Endodermal cell (in vitro differentiated cells): Measurements from ENCODE around the gene GIT1. TPM values are rescaled to one million over a fixed set of nuclear protein-coding genes. Genes with fewer than 3 reads are reported as not detected.

ENCODE experiments used
- DNase-seq: peaks from one replicate; pipeline ENCODE4 v3.0.0-alpha.2; 2017
- H3K27ac ChIP-seq: 2 replicates; pipeline ENCODE4 v1.5.1; 2013; ENCODE audit warnings: mild to moderate bottlenecking, low read depth, low read length, moderate library complexity
- H3K27me3 ChIP-seq: 2 replicates; pipeline ENCODE4 v1.6.1; 2013; ENCODE audit warnings: mild to moderate bottlenecking, low read length, moderate library complexity; ENCODE audit not compliant: insufficient read depth, control insufficient read depth, poor library complexity, severe bottlenecking
- H3K36me3 ChIP-seq: 2 replicates; pipeline ENCODE4 v1.7.0; 2013; ENCODE audit warnings: mild to moderate bottlenecking, low read length, moderate library complexity; ENCODE audit not compliant: control insufficient read depth, insufficient read depth
- H3K4me1 ChIP-seq: one replicate; pipeline ENCODE4 v1.7.0; 2013; ENCODE audit warnings: low read length; ENCODE audit not compliant: control insufficient read depth, insufficient read depth
- H3K4me3 ChIP-seq: 2 replicates; pipeline ENCODE4 v1.5.1; 2013; ENCODE audit warnings: mild to moderate bottlenecking, low read length, moderate library complexity
- H3K9ac ChIP-seq: 2 replicates; pipeline ENCODE4 v1.6.1; 2013; ENCODE audit warnings: mild to moderate bottlenecking, low read length, moderate library complexity; ENCODE audit not compliant: poor library complexity, severe bottlenecking; ENCODE audit errors: extremely low read depth
- H3K9me3 ChIP-seq: 2 replicates; pipeline ENCODE4 v1.6.1; 2013; ENCODE audit warnings: mild to moderate bottlenecking, low read length, moderate library complexity; ENCODE audit not compliant: control insufficient read depth
- H3K27ac Mint-ChIP-seq: 2 replicates; pipeline ENCODE4 v1.8.0; 2020; ENCODE audit warnings: mixed read lengths
- H3K27me3 Mint-ChIP-seq: 2 replicates; pipeline ENCODE4 v1.8.0; 2021; ENCODE audit warnings: mild to moderate bottlenecking, mixed read lengths; ENCODE audit not compliant: insufficient read depth
- H3K36me3 Mint-ChIP-seq: 2 replicates; pipeline ENCODE4 v1.8.0; 2020; ENCODE audit warnings: low read depth, mixed read lengths
- H3K4me1 Mint-ChIP-seq: 2 replicates; pipeline ENCODE4 v1.8.0; 2020; ENCODE audit warnings: mixed read lengths
- H3K4me3 Mint-ChIP-seq: 2 replicates; pipeline ENCODE4 v1.8.0; 2020; ENCODE audit warnings: mild to moderate bottlenecking, moderate library complexity, mixed read lengths
- H3K9me3 Mint-ChIP-seq: 2 replicates; pipeline ENCODE4 v1.8.0; 2020; ENCODE audit warnings: mild to moderate bottlenecking, mixed read lengths
- WGBS, 2 experiments: methylation state at CpG; one replicate each; pipeline versions ENCODE4 v1.1.5 to v1.1.7; 2013; ENCODE audit warnings: missing lambda C conversion rate in 2 of 2, mixed read lengths in 1 of 2; ENCODE audit not compliant: insufficient coverage in 1 of 2, insufficient read length in 1 of 2; 5-methylcytosine and 5-hydroxymethylcytosine counted together
- total RNA-seq, 2 donors: library from RNA; stranded (reverse); fragmentation: NEBNext Ultra II Directional in 1 of 2; extraction: Animal tissue kit (Norgen Biotek cat#: 25700) in 1 of 2; gene quantifications; 2 replicates in 1 of 2; 3 replicates in 1 of 2; pipeline ENCODE4 v1.2.1, GENCODE V29; 2021
- TF ChIP-seq, protein P1 (sequence below): fragments of 200-600 bp; sonication (generic); conservative IDR thresholded peaks from 2 replicates; pipeline ENCODE4 v1.5.0; 2021; ENCODE audit warnings: antibody characterized with exemption, mild to moderate bottlenecking

Gene GIT1
- total RNA-seq, 2 donors from 2014 or later = 45.0 to 61.8 TPM

DNA sequence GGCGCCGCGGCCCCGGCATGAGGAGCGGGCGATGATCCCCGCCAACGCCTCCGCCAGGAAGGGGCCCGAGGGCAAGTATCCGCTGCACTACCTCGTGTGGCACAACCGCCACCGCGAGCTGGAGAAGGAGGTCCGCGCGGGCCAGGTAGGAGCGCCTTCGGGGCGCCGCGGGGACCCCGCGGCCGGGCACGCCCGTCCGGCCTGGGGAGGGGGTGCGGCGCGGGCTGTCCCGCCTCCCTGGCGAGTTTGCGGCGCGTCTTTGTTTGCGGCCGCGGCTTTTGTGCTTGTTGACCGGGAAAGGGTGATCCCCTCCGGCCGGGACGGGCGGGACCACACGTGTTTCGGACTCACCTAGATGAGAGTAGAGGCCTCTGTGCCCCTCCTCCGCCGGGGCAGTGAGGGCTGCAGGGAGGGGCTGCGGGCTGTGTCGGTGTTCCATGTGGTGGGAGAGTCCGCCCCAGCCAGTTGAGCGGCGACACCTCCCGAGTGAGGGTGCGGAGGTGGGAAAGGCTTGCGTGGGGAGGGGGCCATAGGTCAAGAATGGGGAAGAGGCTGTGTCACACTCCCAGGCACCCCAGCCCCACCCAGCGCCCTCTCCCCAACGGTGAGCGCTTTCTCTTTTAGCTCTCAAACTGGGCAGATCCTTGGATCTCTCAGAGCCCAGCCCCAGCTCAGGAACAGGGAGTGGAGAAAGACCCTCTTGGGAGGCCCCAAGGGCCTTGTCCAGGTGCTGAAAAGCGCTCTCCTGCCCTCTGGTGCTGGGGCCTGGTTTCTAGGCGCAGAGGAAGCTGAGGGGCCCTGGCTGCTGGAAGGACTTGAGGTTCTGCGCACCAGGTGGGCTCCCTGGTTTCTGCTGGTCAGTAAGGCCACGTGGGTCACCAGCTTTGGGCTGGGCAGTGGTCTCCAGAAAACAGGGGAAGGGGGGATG is 4.4 kb upstream of the GIT1 start:
- no peak overlapping the region for H3K27ac Mint-ChIP-seq
- DNase-seq = peak; percentile 96
- Histone ChIP-seq H3K4me1 (peaks cover 5% of the 10 kb centered on the region), H3K27me3 (peaks cover 29% of the 10 kb centered on the region), H3K36me3 (no peaks in the 10 kb centered on the region), H3K9me3 (no peaks in the 10 kb centered on the region), H3K27ac (no peak overlapping the region), H3K4me3 (peak overlapping the region; percentile 69), H3K9ac (no peak overlapping the region)
- peaks cover 44% of the 10 kb centered on the region for H3K27me3 Mint-ChIP-seq
- H3K9me3 Mint-ChIP-seq = no peaks in the 10 kb centered on the region
- TF ChIP-seq, protein P1, sequence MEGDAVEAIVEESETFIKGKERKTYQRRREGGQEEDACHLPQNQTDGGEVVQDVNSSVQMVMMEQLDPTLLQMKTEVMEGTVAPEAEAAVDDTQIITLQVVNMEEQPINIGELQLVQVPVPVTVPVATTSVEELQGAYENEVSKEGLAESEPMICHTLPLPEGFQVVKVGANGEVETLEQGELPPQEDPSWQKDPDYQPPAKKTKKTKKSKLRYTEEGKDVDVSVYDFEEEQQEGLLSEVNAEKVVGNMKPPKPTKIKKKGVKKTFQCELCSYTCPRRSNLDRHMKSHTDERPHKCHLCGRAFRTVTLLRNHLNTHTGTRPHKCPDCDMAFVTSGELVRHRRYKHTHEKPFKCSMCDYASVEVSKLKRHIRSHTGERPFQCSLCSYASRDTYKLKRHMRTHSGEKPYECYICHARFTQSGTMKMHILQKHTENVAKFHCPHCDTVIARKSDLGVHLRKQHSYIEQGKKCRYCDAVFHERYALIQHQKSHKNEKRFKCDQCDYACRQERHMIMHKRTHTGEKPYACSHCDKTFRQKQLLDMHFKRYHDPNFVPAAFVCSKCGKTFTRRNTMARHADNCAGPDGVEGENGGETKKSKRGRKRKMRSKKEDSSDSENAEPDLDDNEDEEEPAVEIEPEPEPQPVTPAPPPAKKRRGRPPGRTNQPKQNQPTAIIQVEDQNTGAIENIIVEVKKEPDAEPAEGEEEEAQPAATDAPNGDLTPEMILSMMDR = peak; percentile 47
- 3 to 6% methylated on average over 27 to 64 of the region's 64 CpGs for WGBS, 2 experiments
- peak overlapping the region; percentile 74 for H3K4me3 Mint-ChIP-seq
- peaks cover 17% of the 10 kb centered on the region for H3K4me1 Mint-ChIP-seq
- H3K36me3 Mint-ChIP-seq = no peaks in the 10 kb centered on the region

- Histone ChIP-seq H3K9me3 (no peaks in the 10 kb centered on the region), H3K27ac (peak within 1 kb of the TSS; percentile 59), H3K4me1 (peaks cover 6% of the 10 kb centered on the region), H3K9ac (no peak within 1 kb of the TSS), H3K27me3 (peaks cover 29% of the 10 kb centered on the region), H3K4me3 (peak within 1 kb of the TSS; percentile 69), H3K36me3 (no peaks in the 10 kb centered on the region)
- DNase-seq = peak; percentile 85
- Mint-ChIP-seq H3K27me3 (peaks cover 46% of the 10 kb centered on the region), H3K27ac (peak within 1 kb of the TSS; percentile 41), H3K4me1 (peaks cover 21% of the 10 kb centered on the region), H3K36me3 (no peaks in the 10 kb centered on the region), H3K4me3 (peak within 1 kb of the TSS; percentile 74), H3K9me3 (no peaks in the 10 kb centered on the region)
- TF ChIP-seq, protein P1 = no peak
- 1% methylated on average over 95 of the region's 96 CpGs; no CpG with 5 or more reads in 1 of the 2 experiments for WGBS, 2 experiments
These were observed 3.6 kb upstream of the GIT1 start, which contains the start of gene ANKRD13B for GRCh38 chr17:29592850-29593551. Gene ANKRD13B (plus strand): TSS chr17:29593132. CDS start chr17:29593622, 490 bp downstream.

- Histone ChIP-seq H3K27ac (peak overlapping the region; percentile 59), H3K27me3 (peaks cover 29% of the 10 kb centered on the region), H3K9me3 (no peaks in the 10 kb centered on the region), H3K9ac (no peak overlapping the region), H3K4me3 (peak overlapping the region; percentile 84), H3K4me1 (peaks cover 6% of the 10 kb centered on the region), H3K36me3 (no peaks in the 10 kb centered on the region)
- H3K9me3 Mint-ChIP-seq = no peaks in the 10 kb centered on the region
- no peaks in the 10 kb centered on the region for H3K36me3 Mint-ChIP-seq
- TF ChIP-seq, protein P1 = peak; percentile 99
- WGBS, 2 experiments = 9 to 10% methylated on average over 5 to 23 of the region's 25 CpGs
- peak; percentile 100 for DNase-seq
- peak overlapping the region; percentile 74 for H3K27ac Mint-ChIP-seq
- peak overlapping the region; percentile 74 for H3K4me3 Mint-ChIP-seq
- H3K4me1 Mint-ChIP-seq = peaks cover 19% of the 10 kb centered on the region
- peaks cover 50% of the 10 kb centered on the region for H3K27me3 Mint-ChIP-seq
These were observed 2.5 kb upstream of the GIT1 start for GRCh38 chr17:29591737-29592608.
